ENCODE results near the gene SYT17. TPM values are rescaled to one million over a fixed set of nuclear protein-coding genes. Genes with fewer than 3 reads are reported as not detected.

The SYT17 gene
- total RNA-seq, 1 donor from 2014 or later: 0.64 TPM

DNA sequence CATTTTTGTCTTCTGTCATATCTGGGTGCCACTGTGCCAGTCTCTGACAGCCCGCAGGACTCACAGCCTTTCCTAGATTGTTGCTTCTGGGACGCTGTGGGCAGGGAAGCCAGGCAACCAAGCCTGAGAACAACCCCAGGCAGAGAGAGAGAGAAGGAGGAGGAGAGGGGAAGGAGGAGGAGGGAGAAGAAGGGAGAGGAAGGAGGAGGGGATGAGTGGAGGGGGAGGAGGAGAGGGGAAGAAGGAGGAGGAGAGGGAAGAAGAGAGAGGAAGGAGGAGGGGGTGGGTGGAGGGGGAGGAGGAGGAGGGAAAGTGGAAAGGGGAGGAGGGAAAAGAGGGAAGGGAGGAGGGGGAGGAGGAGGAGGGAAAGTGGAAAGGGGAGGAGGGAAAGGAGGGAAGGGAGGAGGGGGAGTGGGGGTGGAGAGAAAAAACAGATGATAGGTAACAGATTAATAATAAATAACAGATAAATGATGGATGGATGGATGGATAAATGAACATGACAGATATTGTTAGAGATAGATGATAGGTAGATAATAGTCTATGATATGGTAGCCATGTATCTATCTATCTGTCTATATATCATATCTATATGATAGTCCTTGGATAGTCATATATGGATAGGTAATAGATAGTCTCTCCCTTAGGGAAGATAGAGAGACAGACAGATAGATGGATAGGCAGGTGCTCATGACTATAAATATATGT is 146.8 kb downstream of the SYT17 start:
- ATAC-seq: no peak
- DNase-seq: no peak
- intact Hi-C loops (cut with micrococcal nuclease): no loop called here

DNA sequence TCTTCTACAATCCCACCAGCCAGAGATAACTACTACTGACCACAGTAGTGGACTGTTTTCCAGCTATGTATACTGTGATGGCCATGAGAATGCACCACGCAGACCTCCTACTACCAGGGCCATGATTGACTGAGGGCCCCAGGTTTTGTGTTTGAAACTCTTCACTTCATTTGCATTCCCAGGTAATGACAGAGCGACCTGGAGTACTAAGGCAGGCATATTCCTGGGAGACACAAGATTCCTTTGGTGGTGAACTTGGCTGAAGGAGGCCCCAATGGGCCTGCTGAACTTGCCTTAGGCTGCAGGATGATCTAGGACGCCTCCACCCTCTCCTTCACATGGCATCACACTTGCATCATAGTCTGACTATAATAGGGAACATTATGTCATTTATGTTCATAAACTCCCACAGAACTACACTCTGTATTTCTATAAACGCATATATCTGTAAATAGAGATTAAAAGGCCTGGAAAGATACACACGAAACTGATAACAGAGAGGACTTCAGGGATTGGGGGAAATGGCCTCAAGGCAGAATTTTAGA is 147.9 kb downstream of the SYT17 start:
- intact Hi-C loops (cut with micrococcal nuclease): no loop called here
- DNase-seq (no peak), ATAC-seq (no peak)

DNA sequence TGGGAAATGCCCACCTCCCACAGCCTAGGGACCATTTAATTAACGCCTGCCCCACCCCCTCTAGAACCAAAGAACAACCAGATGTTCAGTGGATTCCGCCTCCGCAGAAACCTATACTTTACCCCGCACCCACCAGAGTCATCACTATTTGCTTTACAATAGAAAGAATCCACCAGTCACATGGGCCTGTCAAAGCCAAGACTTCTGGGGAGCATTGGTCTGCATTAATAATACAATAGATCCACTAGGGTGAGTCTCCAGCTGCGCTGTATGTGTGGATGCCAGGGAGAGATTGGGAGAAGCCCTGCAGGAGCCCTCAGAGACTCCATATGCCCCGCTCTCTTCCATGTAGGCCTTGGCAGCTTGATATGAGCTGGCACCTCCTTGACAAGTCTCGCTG is 148.8 kb downstream of the SYT17 start:
- intact Hi-C loops (cut with micrococcal nuclease): no loop called here
- DNase-seq (no peak), ATAC-seq (no peak)

Other genes with a start within 250 kb of the SYT17 start
- gene SMG1, start 241.8 kb upstream of the SYT17 start, total RNA-seq: 42.5 TPM
- gene TMC7, start 184.3 kb upstream of the SYT17 start, total RNA-seq: 1.1 TPM
- 40.1 TPM for gene COQ7, start 100.6 kb upstream of the SYT17 start, total RNA-seq
- gene ITPRIPL2, start 54.3 kb upstream of the SYT17 start, total RNA-seq: 12.3 TPM
- gene CLEC19A, start 117.5 kb downstream of the SYT17 start, total RNA-seq: not detected
- gene TMC5, start 249.6 kb downstream of the SYT17 start, total RNA-seq: not detected

Data from left ventricle myocardium superior (tissue), 1 donor.